GM19239 (cell line): Measurements from ENCODE around the gene UBIAD1.

Experiments
- DNase-seq: peaks from one replicate; pipeline ENCODE4 v3.0.0; 2011; ENCODE audit warnings: low spot score; ENCODE audit not compliant: insufficient read length
- FAIRE-seq: peaks from 2 replicates; lab custom pipeline; 2011; peaks lifted over from hg19 to GRCh38; lab: Jason Lieb, UNC

The UBIAD1 gene

GRCh38 chr1:11334821-11335220 lies 61.8 kb downstream of the UBIAD1 start:
- DNase-seq (no peak), FAIRE-seq (no peak)

GRCh38 chr1:11335417-11336056 lies 62.5 kb downstream of the UBIAD1 start:
- DNase-seq (peak; percentile 73), FAIRE-seq (peak; percentile 66)

GRCh38 chr1:11337580-11338073 lies 64.6 kb downstream of the UBIAD1 start:
- FAIRE-seq (peak; percentile 76), DNase-seq (peak; percentile 68)
